ENCODE measurements around the gene ERI3.

GRCh38 chr1:44288883-44289282 is 66.2 kb downstream of the ERI3 start:
- no peak for TF ChIP-seq POLR2A (IDR thresholded peaks at IDR 0.05)
- TF ChIP-seq EP300 (IDR thresholded peaks at IDR 0.05; ENCODE audit: low read depth), result no peak
- no peak for TF ChIP-seq CTCF (IDR thresholded peaks at IDR 0.05)
